Neural crest cell (in vitro differentiated cells): ENCODE measurements around the gene GPR155. TPM values are rescaled to one million over a fixed set of nuclear protein-coding genes. Genes with fewer than 3 reads are reported as not detected.

Experiments
- DNase-seq: peaks from one replicate; pipeline ENCODE4 v3.0.0; 2021; ENCODE audit warnings: low read depth, mixed read lengths, low spot score
- H3K27ac Mint-ChIP-seq: one replicate; pipeline ENCODE4 v1.8.0; 2021; ENCODE audit warnings: mild to moderate bottlenecking, mixed read lengths; ENCODE audit not compliant: unreplicated experiment
- H3K27me3 Mint-ChIP-seq: 2 replicates; pipeline ENCODE4 v1.8.0; 2021; ENCODE audit warnings: low read depth, mild to moderate bottlenecking, mixed read lengths
- H3K36me3 Mint-ChIP-seq: 2 replicates; pipeline ENCODE4 v1.8.0; 2021; ENCODE audit warnings: low read depth, mild to moderate bottlenecking, mixed read lengths
- H3K4me1 Mint-ChIP-seq: 2 replicates; pipeline ENCODE4 v1.8.0; 2021; ENCODE audit warnings: mixed read lengths
- H3K4me3 Mint-ChIP-seq: one replicate; pipeline ENCODE4 v1.8.0; 2021; ENCODE audit warnings: mild to moderate bottlenecking, mixed read lengths
- H3K9me3 Mint-ChIP-seq: 2 replicates; pipeline ENCODE4 v1.8.0; 2021; ENCODE audit warnings: mixed read lengths
- CTCF ChIP-seq: fragments of 200-600 bp; sonication (generic); conservative IDR thresholded peaks from 2 replicates; pipeline ENCODE4 v1.5.0; 2021; ENCODE audit warnings: antibody characterized with exemption, mild to moderate bottlenecking
- long read RNA-seq: library from polyadenylated mRNA; unstranded; transcript quantifications from one replicate; pipeline ENCODE4 v2.0.0, GENCODE V29; 2020
- total RNA-seq: library from RNA; stranded (reverse); gene quantifications from 2 replicates; pipeline ENCODE4 v1.2.1, GENCODE V29; 2021

The GPR155 gene, protein sequence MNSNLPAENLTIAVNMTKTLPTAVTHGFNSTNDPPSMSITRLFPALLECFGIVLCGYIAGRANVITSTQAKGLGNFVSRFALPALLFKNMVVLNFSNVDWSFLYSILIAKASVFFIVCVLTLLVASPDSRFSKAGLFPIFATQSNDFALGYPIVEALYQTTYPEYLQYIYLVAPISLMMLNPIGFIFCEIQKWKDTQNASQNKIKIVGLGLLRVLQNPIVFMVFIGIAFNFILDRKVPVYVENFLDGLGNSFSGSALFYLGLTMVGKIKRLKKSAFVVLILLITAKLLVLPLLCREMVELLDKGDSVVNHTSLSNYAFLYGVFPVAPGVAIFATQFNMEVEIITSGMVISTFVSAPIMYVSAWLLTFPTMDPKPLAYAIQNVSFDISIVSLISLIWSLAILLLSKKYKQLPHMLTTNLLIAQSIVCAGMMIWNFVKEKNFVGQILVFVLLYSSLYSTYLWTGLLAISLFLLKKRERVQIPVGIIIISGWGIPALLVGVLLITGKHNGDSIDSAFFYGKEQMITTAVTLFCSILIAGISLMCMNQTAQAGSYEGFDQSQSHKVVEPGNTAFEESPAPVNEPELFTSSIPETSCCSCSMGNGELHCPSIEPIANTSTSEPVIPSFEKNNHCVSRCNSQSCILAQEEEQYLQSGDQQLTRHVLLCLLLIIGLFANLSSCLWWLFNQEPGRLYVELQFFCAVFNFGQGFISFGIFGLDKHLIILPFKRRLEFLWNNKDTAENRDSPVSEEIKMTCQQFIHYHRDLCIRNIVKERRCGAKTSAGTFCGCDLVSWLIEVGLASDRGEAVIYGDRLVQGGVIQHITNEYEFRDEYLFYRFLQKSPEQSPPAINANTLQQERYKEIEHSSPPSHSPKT
- total RNA-seq: 1.5 and 1.7 TPM in 2 replicates
- long read RNA-seq, full-length matches to known transcripts: 1 of 4 reads
- long read RNA-seq, partial matches to known transcripts: 2 of 4 reads
- long read RNA-seq, other reads (novel, unspliced or antisense): 1 of 4 reads

DNA sequence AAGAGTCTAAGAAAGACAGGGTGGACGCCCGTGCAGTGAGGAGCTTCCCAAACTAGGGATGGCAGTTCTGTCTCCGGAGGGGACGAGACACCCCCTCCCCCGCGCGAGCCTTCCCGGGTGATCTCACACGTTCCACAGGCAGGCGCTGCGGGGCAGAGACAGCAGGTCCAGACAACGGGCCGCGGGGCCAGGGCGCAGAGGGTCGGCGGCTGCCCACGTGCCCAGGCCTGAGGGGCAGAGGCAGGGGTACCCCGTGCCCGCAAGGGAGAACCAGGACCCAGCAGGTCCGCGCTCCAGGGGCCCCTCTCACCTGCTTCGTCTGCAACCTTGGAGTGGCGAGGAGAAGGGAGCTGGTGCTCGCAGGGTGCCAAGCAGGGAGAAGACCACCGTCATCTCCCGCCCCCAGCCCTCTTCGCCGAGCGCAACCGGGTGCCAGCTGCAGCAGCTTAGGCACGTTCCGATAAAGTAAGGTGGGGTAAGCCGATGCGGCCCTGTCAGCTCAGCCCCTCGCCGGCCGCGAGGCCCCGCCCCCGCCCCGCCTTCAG is at the start of gene GPR155:
TSS of gene GPR155 (minus strand) at position 467 of the 545 bp plus-strand sequence. CDS start 5,073 bp downstream, outside the sequence.
- TF ChIP-seq CTCF: no peak
- H3K4me1 Mint-ChIP-seq: peaks cover 8% of the 10 kb centered on the region
- H3K36me3 Mint-ChIP-seq: peaks cover 3% of the 10 kb centered on the region
- DNase-seq: peak; percentile 48
- peaks cover 36% of the 10 kb centered on the region for H3K27me3 Mint-ChIP-seq
- H3K9me3 Mint-ChIP-seq: peaks cover 7% of the 10 kb centered on the region
- peak within 1 kb of the TSS; percentile 88 for H3K27ac Mint-ChIP-seq
- peak within 1 kb of the TSS; percentile 96 for H3K4me3 Mint-ChIP-seq

DNA sequence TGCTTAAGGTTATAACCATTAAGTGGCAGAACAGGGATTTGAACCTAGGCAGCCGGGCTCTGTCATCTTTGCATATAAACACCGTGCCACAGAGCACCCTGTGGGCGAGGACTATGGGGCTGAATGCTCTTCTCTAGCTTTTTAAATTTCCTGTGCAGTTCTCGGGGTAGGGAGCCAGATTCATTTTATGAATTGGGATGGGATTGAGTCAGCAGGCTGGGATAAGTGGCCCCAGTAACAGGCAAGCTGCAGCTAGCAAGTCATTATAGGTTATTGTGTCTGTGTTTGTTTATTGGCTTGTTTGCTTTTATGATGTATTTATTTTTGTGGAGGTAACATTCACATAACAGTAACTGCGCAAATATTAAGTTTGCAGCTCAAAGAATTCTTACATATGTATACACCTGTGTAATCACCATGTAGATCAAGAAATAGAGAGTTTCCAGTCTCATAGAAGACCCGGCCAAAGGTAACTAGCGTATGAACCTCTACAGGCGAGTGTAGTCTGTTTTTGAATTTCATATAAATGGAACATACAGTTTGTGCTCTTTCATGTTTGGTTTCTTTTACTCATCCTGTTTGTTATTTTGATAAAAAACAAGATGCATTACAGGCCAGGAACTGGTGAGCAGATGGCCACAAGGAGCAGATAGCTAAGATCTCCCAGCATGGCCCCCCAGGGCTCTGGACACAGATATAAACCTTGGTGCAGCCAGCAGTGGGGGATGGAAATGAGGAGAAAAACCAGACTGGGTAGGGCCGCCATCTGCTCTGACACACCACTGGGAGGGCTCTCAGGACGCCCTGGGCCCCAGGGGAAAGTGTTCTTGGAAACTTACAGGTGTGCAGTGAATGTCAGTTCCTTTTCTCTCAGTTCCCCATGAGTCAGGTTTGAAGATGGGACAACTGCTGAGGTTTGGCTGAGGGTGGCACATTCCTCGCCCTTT is 49.2 kb upstream of the GPR155 start:
- H3K36me3 Mint-ChIP-seq: no peaks in the 10 kb centered on the region
- peaks cover 9% of the 10 kb centered on the region for H3K4me1 Mint-ChIP-seq
- no peaks in the 10 kb centered on the region for H3K9me3 Mint-ChIP-seq
- H3K27me3 Mint-ChIP-seq: no peaks in the 10 kb centered on the region
- no peak for TF ChIP-seq CTCF
- H3K27ac Mint-ChIP-seq: no peak overlapping the region
- H3K4me3 Mint-ChIP-seq: no peak overlapping the region
- DNase-seq: no peak

- no peak for DNase-seq
- Mint-ChIP-seq H3K4me3 (no peak overlapping the region), H3K27ac (no peak overlapping the region), H3K9me3 (no peaks in the 10 kb centered on the region), H3K4me1 (peaks cover 9% of the 10 kb centered on the region), H3K27me3 (no peaks in the 10 kb centered on the region), H3K36me3 (no peaks in the 10 kb centered on the region)
- TF ChIP-seq CTCF: no peak
These were observed 48.3 kb upstream of the GPR155 start for GRCh38 chr2:174535083-174535482.

GRCh38 chr2:174529916-174530315 is 43.1 kb upstream of the GPR155 start:
- TF ChIP-seq CTCF: no peak
- peaks cover 11% of the 10 kb centered on the region for H3K9me3 Mint-ChIP-seq
- peaks cover 9% of the 10 kb centered on the region for H3K36me3 Mint-ChIP-seq
- DNase-seq: no peak
- no peaks in the 10 kb centered on the region for H3K27me3 Mint-ChIP-seq
- H3K27ac Mint-ChIP-seq: no peak overlapping the region
- H3K4me1 Mint-ChIP-seq: peaks cover 9% of the 10 kb centered on the region
- H3K4me3 Mint-ChIP-seq: no peak overlapping the region
